Adipocyte (in vitro differentiated cells): ENCODE data around the gene KIDINS220.
A peak's percentile ranks its signal among the peaks of the same experiment; 100 is the strongest.

Experiments
- DNase-seq: peaks from one replicate; pipeline ENCODE4 v3.0.0-alpha.2; 2015; ENCODE audit warnings: low read depth
- H3K27me3 ChIP-seq: replicated peaks from 2 replicates; pipeline ENCODE4 v1.7.0; 2013; ENCODE audit warnings: mild to moderate bottlenecking, low read length, moderate library complexity; ENCODE audit not compliant: control insufficient read depth, insufficient read depth
- H3K36me3 ChIP-seq: 2 replicates; pipeline ENCODE4 v1.7.0; 2013; ENCODE audit warnings: low read length, mild to moderate bottlenecking, moderate library complexity; ENCODE audit not compliant: control insufficient read depth, insufficient read depth, severe bottlenecking
- H3K4me1 ChIP-seq: 2 replicates; pipeline ENCODE4 v1.7.0; 2013; ENCODE audit warnings: mild to moderate bottlenecking, low read length, moderate library complexity; ENCODE audit not compliant: control insufficient read depth, insufficient read depth
- H3K4me3 ChIP-seq: 2 replicates; pipeline ENCODE4 v1.7.0; 2013; ENCODE audit warnings: mild to moderate bottlenecking, low read length, moderate library complexity
- H3K9ac ChIP-seq: 2 replicates; pipeline ENCODE4 v1.7.0; 2013; ENCODE audit warnings: mild to moderate bottlenecking, low read length, moderate library complexity
- H3K9me3 ChIP-seq: 2 replicates; pipeline ENCODE4 v1.7.0; 2013; ENCODE audit warnings: mild to moderate bottlenecking, low read length, moderate library complexity; ENCODE audit not compliant: control insufficient read depth

KIDINS220 gene

GRCh38 chr2:8719528-8719927, 117.9 kb downstream of the KIDINS220 start:
- H3K9ac ChIP-seq: no peak overlapping the region
- no peak overlapping the region for H3K4me3 ChIP-seq
- H3K9me3 ChIP-seq: no peaks in the 10 kb centered on the region
- H3K27me3 ChIP-seq: no peaks in the 10 kb centered on the region
- peaks cover 12% of the 10 kb centered on the region for H3K4me1 ChIP-seq
- no peak for DNase-seq
- no peaks in the 10 kb centered on the region for H3K36me3 ChIP-seq

DNA sequence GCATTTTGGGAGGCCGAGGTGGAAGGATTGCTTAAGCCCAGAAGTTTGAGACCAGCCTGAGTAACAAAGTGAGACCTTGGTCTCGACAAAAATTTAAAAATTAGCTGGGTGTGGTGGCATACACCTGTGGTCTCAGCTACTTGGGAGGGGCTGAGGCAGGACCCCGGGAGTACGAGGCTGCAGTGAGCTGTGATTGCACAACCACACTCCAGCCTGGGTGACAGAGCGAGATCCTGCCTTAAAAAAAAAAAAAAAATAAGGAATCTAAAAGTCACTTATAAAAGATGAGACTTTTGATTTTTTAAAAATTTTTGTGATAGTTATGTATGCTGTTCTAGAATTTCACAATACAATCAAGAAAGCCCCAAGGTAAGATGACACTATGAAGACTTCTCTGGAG, 122.4 kb downstream of the KIDINS220 start:
- Histone ChIP-seq H3K4me3 (no peak overlapping the region), H3K4me1 (peaks cover 17% of the 10 kb centered on the region)
- no peak for DNase-seq

GRCh38 chr2:8714283-8714682, 123.1 kb downstream of the KIDINS220 start:
- no peaks in the 10 kb centered on the region for H3K27me3 ChIP-seq
- H3K9me3 ChIP-seq: no peaks in the 10 kb centered on the region
- no peak overlapping the region for H3K4me3 ChIP-seq
- H3K4me1 ChIP-seq: peaks cover 10% of the 10 kb centered on the region
- no peak overlapping the region for H3K9ac ChIP-seq
- no peaks in the 10 kb centered on the region for H3K36me3 ChIP-seq
- no peak for DNase-seq

More for the DNA sequence above, 122.4 kb downstream of the KIDINS220 start:
- no peaks in the 10 kb centered on the region for H3K36me3 ChIP-seq
- H3K27me3 ChIP-seq: no peaks in the 10 kb centered on the region
- no peak overlapping the region for H3K9ac ChIP-seq
- H3K9me3 ChIP-seq: no peaks in the 10 kb centered on the region

DNA sequence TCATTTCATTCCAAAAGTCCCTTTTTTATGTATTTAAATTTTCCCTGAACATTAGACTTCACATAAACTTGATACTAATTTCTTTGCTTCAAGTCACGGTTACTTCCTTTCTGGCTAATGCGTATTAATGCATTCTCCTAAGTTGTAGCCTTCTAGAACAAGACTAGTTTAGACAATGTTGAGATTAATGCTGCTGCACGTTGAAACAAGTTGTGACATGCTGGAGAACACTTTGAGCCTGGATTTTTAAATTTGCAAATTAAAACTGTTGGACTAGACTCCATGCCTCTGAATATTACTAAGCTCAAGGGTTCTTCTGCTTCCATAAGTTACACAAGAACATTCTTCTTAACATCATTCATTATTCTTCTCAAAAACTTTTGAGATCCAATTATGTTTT, 126.5 kb downstream of the KIDINS220 start:
- H3K4me1 ChIP-seq: peaks cover 8% of the 10 kb centered on the region
- no peaks in the 10 kb centered on the region for H3K36me3 ChIP-seq
- peaks cover 4% of the 10 kb centered on the region for H3K9me3 ChIP-seq
- no peak overlapping the region for H3K9ac ChIP-seq
- H3K4me3 ChIP-seq: no peak overlapping the region
- peaks cover 3% of the 10 kb centered on the region for H3K27me3 ChIP-seq
- no peak for DNase-seq

DNA sequence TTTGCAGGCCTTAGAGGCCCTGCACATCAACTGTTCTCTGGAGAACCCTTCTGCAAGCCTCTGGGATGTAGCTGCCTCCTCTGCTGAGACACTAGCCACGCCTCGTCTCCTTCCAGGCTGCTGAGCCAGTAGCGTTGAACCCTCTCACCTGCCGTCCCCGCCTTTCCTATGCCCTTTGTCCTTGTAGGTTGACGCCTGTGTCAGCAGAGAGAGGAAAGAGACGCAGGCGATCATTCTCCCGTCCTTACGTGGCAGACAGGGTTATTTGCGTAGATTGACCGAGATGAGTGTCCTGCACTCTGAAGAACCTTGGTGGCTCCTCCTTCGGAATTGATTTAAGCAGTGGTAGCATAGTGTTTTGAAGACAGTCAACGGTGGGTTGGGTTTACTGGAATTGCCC, 127.8 kb downstream of the KIDINS220 start:
- DNase-seq: no peak
- Histone ChIP-seq H3K4me1 (peaks cover 8% of the 10 kb centered on the region), H3K4me3 (no peak overlapping the region), H3K27me3 (peaks cover 3% of the 10 kb centered on the region), H3K9me3 (peaks cover 4% of the 10 kb centered on the region), H3K36me3 (no peaks in the 10 kb centered on the region), H3K9ac (no peak overlapping the region)

DNA sequence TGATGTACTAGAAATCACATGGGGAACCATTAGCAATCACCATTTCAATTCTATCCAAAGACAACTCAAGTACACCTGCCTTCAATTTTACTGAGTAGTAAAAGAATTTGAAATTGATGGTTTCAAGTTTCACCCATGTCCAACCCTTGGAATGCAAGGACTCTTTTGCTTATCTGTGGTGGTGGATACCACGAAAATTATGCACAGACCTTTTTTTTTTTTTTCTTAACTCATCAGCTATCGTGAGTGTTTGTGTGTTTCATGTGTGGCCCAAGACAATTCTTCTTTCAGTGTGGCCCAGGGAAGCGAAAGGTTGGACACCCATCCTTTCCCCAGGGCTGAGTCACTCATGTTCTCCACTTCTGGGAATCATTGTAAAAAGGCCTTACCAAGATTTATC, 132.5 kb downstream of the KIDINS220 start:
- DNase-seq: peak; percentile 9
- H3K36me3 ChIP-seq: no peaks in the 10 kb centered on the region
- no peaks in the 10 kb centered on the region for H3K4me1 ChIP-seq
- H3K9ac ChIP-seq: no peak overlapping the region
- H3K9me3 ChIP-seq: peaks cover 4% of the 10 kb centered on the region
- no peak overlapping the region for H3K4me3 ChIP-seq
- H3K27me3 ChIP-seq: peaks cover 3% of the 10 kb centered on the region

DNA sequence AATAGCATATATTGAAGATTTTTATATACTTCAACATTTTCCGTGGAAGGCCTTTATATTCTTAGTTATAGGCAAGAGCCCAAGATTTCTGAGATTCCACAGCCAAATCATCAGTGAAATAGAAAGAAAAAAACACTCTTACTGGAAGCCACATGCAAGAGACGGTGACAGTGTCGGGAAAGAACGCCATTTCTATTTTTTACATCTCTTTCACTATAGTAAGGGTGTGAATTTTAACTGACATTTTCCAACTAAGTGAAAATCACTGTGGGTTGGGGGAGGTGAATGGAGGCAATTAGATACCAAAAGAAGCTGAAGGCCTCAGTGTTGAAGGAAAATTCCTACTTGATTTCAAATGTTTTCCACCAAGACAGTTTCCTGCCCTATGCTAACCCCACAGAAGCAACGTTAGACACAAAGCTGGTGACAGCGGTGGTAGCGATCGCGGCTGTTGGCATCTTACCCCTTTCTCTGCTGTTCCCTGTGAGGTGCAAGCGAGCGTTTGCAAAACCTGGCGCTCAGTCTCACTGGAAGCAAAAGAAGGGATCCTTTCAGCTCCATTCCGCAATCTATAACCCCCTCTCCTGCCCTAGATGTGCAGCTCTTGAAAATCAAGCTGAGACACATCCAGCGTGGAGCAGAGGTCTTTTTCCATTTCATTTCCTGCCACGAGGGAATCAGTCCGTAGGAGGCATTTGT, 135.6 kb downstream of the KIDINS220 start:
- Histone ChIP-seq H3K9ac (no peak overlapping the region), H3K27me3 (peaks cover 5% of the 10 kb centered on the region), H3K4me1 (no peaks in the 10 kb centered on the region), H3K9me3 (peaks cover 6% of the 10 kb centered on the region), H3K4me3 (no peak overlapping the region), H3K36me3 (no peaks in the 10 kb centered on the region)
- no peak for DNase-seq

DNA sequence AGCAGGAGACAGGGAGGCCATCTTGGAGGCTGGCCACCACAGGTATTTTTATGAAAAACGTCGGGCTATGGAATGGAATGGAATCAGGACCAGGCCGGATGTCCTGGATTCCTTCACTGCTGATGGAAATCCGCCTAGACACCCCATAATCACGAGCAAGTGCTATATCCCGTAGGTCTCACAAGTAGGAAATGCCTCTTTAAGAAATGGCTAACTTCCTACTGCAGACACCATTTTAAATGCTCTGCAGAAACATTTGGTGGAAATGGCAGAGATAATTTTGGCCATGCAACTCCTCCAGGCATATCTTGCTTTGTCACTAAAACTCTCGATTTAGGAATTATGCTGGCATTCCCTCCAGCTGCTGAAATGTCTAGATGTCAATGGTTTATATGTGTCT, 137.6 kb downstream of the KIDINS220 start:
- Histone ChIP-seq H3K9me3 (peaks cover 6% of the 10 kb centered on the region), H3K36me3 (no peaks in the 10 kb centered on the region), H3K4me1 (peaks cover 2% of the 10 kb centered on the region), H3K4me3 (no peak overlapping the region), H3K9ac (no peak overlapping the region), H3K27me3 (peaks cover 6% of the 10 kb centered on the region)
- no peak for DNase-seq

DNA sequence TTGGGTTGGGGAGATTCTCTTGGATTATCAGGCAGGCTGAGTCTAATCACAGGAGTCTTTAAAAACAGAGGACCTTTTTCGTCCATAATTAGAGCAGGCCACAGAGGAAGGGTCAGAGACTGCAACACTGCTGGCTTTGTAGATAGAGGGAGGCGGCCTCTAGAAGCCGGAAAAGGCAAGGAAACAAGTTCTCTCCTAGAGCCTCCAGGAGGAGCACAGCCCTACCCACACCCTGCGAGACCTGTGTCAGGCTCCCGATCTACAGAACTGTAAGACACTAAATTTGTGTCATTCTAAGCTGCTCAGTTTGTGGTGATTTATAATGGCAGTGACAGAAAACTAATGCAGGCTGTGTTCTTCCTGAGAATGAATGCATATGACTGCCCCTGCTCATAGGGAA, 140.2 kb downstream of the KIDINS220 start:
- H3K27me3 ChIP-seq: peaks cover 15% of the 10 kb centered on the region
- peaks cover 12% of the 10 kb centered on the region for H3K4me1 ChIP-seq
- no peak for DNase-seq
- no peak overlapping the region for H3K9ac ChIP-seq
- H3K36me3 ChIP-seq: no peaks in the 10 kb centered on the region
- H3K4me3 ChIP-seq: no peak overlapping the region
- peaks cover 6% of the 10 kb centered on the region for H3K9me3 ChIP-seq

DNA sequence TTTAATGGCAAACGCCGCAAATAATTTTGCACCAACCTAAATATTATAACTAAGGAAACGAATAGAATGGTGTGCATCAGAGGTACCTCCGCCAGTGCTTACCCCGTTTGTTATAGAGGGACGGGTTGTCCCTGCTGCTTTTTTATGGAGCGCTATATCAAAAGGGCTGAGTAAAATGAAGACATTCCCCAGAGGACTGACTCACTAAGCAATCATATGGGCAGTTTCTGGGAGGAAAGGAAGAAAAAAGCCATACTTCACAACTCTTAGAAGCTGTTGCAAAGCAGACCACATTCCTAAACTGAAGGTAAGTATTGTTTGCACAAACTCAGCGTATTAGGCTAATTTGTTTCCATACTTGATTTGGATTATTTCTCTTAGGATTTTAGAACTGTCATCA, 142.7 kb downstream of the KIDINS220 start:
- Histone ChIP-seq H3K4me1 (peaks cover 12% of the 10 kb centered on the region), H3K36me3 (no peaks in the 10 kb centered on the region), H3K9ac (no peak overlapping the region), H3K27me3 (peaks cover 15% of the 10 kb centered on the region), H3K9me3 (peaks cover 6% of the 10 kb centered on the region), H3K4me3 (no peak overlapping the region)
- peak; percentile 16 for DNase-seq

DNA sequence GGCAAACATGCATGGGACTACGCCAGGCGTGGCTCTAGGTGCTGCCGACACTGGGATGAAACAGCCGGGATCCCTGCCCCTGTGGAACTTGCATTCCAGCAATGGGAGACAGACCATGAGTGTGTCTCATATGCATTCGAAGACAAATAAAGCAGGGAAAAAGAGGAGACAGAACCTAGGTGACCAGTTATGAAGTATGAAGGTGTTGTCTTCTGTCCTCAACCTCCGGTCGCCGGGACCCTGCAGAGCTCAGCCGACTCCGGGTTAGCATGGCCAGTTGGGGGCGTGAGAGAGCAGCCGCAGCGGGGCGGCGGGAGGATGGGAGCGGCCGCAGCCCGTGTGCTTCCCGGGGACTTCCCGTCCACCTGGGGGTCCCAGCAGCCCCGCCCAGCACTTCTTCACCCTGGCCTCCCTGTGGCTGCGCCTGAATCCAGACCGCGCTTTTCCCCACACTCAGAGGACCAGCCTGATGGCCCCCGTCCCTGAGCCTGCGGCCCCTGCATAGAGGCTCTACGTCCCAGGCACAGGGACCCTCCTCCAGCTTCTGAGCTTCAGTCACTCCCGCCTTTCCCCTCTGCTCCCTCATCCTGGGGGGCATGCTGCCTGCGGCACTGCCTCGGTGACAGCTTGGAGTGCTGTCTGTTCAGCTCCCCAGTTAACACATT, 144.1 kb downstream of the KIDINS220 start:
- Histone ChIP-seq H3K27me3 (peaks cover 15% of the 10 kb centered on the region), H3K9ac (no peak overlapping the region), H3K36me3 (no peaks in the 10 kb centered on the region), H3K9me3 (peaks cover 6% of the 10 kb centered on the region), H3K4me1 (peaks cover 12% of the 10 kb centered on the region), H3K4me3 (peak overlapping the region; percentile 56)
- peak; percentile 14 for DNase-seq
